ENCODE results near the gene PRRC2A. TPM values are rescaled to one million over a fixed set of nuclear protein-coding genes. Genes with fewer than 3 reads are reported as not detected.

Gene PRRC2A
- total RNA-seq, 1 donor from 2014 or later = 74.6 TPM

DNA sequence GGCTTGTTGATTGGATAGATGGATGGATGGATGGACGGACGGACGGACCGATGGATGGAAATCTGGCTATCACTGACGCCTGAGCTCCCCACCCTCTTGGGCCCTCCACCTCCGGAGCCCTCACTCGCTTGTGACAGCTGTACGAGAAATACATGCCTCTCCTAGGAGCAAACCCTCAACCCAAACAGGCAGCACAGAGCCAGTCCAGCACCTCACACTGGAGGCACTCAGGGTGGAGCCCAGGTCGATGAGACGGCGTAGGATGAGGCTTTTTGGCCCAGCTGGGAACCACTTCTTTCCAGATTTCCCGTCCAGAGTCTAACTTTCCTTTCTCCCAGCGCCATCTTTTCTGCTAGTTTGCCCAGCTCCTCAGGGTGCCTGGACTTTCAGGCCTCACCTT, 63.1 kb downstream of the PRRC2A start:
- no peak overlapping the region for H3K27ac ChIP-seq
- peaks cover 0 to 21% of the 10 kb centered on the region in 2 donors for H3K36me3 ChIP-seq
- no peak for TF ChIP-seq POLR2AphosphoS5 (IDR thresholded peaks at IDR 0.05; ENCODE audit: insufficient read depth in 1 of 2, low read depth in 1 of 2)
- no peaks in the 10 kb centered on the region for H3K27me3 ChIP-seq
- H3K9me3 ChIP-seq = no peaks in the 10 kb centered on the region
- intact Hi-C loops (cut with DNase I) = loop anchor here (5.0 to 10.0 kb wide), 2 partner anchors 51 to 149 kb away; partner anchors contain the start of gene CLIC1
- H3K4me3 ChIP-seq = no peak overlapping the region
- peaks cover 25% of the 10 kb centered on the region for H3K4me1 ChIP-seq
- no peak for DNase-seq (ENCODE audit: extremely low spot score in 2 of 2)

DNA sequence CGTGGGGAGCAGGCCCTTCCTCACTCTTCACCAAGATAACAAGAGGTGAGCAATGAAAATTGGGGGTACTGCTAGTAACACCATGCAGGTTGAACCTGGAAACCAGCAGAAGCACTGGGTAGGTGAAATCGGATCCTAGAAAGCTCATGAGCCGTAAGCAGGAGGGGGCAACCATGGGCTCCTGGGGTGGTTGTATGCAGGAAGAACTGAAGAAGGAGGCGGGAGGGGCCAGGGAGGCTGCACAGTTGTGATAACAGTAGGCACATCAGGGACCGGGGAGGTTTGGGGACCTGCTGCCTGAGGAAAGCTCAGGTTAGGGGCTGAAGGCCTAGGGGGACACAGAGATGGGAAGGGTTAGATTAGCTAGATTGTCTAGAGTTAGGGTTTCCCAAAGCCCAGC, 66.0 kb downstream of the PRRC2A start:
- DNase-seq (ENCODE audit: extremely low spot score in 2 of 2) = no peak
- no peak overlapping the region for H3K27ac ChIP-seq
- peaks cover 14% of the 10 kb centered on the region for H3K4me1 ChIP-seq
- H3K9me3 ChIP-seq = no peaks in the 10 kb centered on the region
- H3K27me3 ChIP-seq = no peaks in the 10 kb centered on the region
- intact Hi-C loops (cut with DNase I) = loop anchor here (10.0 kb wide), 1 partner anchor 48 kb away; the partner anchor contains the start of gene CLIC1
- H3K4me3 ChIP-seq = no peak overlapping the region
- peaks cover 0 to 48% of the 10 kb centered on the region in 2 donors for H3K36me3 ChIP-seq
- TF ChIP-seq POLR2AphosphoS5 (IDR thresholded peaks at IDR 0.05; ENCODE audit: insufficient read depth in 1 of 2, low read depth in 1 of 2) = no peak
- TF ChIP-seq POLR2A (IDR thresholded peaks at IDR 0.05) = no peak
- TF ChIP-seq, protein P1, sequence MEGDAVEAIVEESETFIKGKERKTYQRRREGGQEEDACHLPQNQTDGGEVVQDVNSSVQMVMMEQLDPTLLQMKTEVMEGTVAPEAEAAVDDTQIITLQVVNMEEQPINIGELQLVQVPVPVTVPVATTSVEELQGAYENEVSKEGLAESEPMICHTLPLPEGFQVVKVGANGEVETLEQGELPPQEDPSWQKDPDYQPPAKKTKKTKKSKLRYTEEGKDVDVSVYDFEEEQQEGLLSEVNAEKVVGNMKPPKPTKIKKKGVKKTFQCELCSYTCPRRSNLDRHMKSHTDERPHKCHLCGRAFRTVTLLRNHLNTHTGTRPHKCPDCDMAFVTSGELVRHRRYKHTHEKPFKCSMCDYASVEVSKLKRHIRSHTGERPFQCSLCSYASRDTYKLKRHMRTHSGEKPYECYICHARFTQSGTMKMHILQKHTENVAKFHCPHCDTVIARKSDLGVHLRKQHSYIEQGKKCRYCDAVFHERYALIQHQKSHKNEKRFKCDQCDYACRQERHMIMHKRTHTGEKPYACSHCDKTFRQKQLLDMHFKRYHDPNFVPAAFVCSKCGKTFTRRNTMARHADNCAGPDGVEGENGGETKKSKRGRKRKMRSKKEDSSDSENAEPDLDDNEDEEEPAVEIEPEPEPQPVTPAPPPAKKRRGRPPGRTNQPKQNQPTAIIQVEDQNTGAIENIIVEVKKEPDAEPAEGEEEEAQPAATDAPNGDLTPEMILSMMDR (IDR thresholded peaks at IDR 0.05) = no peak

DNA sequence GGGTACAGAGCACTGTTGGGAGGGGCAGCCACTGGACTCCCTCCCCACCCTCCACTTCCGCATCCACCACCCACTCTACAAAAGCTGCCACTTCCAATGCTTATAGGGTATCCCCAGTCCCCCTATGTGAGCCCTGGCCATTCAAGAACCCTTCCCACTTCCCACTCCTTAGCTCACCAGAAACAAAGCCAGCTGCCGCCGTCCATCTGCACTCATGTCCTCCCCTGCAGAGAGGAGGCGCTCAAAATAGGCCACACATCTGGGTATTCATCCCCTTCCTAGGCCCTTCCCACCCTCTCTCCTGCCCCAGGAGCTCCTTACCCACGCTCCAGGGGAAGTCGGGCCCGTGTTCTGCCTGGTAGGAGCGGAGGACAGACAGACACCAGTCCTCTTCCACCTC, 66.8 kb downstream of the PRRC2A start:
- peaks cover 9% of the 10 kb centered on the region for H3K4me1 ChIP-seq
- intact Hi-C loops (cut with DNase I) = loop anchor here (10.0 kb wide), 1 partner anchor 47 kb away; the partner anchor contains the start of gene CLIC1
- TF ChIP-seq POLR2AphosphoS5 (IDR thresholded peaks at IDR 0.05; ENCODE audit: insufficient read depth in 1 of 2, low read depth in 1 of 2) (no peak), POLR2A (IDR thresholded peaks at IDR 0.05) (no peak)
- TF ChIP-seq, protein P1 (IDR thresholded peaks at IDR 0.05) = no peak
- no peak for DNase-seq (ENCODE audit: extremely low spot score in 2 of 2)
- H3K36me3 ChIP-seq = peaks cover 0 to 56% of the 10 kb centered on the region in 2 donors
- H3K27ac ChIP-seq = no peak overlapping the region
- H3K9me3 ChIP-seq = no peaks in the 10 kb centered on the region
- no peak overlapping the region for H3K4me3 ChIP-seq
- H3K27me3 ChIP-seq = no peaks in the 10 kb centered on the region

Small RNAs within 50 kb of the gene (microRNA-seq; reads per million reads assigned to microRNA genes)
- not detected for gene MIR6832 (ENCODE audit: borderline number of aligned reads, borderline replicate concordance)

Small RNAs within 50 kb of the gene (small RNA-seq; reads per million reads assigned to genes)
- gene MIR6832 (not detected), gene RF00019 (not detected), gene SNORA38 (7.8 reads per million, percentile 91 among the genes with 10 or more reads in this experiment), gene UQCRHP1 (not detected)

Other genes starting within 250 kb of the PRRC2A start
- 19.9 TPM for gene MICA, start 217.1 kb upstream of the PRRC2A start, total RNA-seq
- gene MICB, start 122.6 kb upstream of the PRRC2A start, total RNA-seq = 3.2 TPM
- not detected for gene MCCD1, start 91.8 kb upstream of the PRRC2A start, total RNA-seq
- 299 TPM for gene DDX39B, start 78.7 kb upstream of the PRRC2A start, total RNA-seq
- 5.4 TPM for gene ATP6V1G2, start 74.1 kb upstream of the PRRC2A start, total RNA-seq
- gene NFKBIL1, start 73.1 kb upstream of the PRRC2A start, total RNA-seq = 14.2 TPM
- not detected for gene LTA, start 48.4 kb upstream of the PRRC2A start, total RNA-seq
- gene TNF, start 45.1 kb upstream of the PRRC2A start, total RNA-seq = not detected
- 5.4 TPM for gene LTB, start 38.3 kb upstream of the PRRC2A start, total RNA-seq
- gene LST1, start 34.4 kb upstream of the PRRC2A start, total RNA-seq = not detected
- gene NCR3, start 27.7 kb upstream of the PRRC2A start, total RNA-seq = not detected
- 25.0 TPM for gene AIF1, start 5.5 kb upstream of the PRRC2A start, total RNA-seq
- gene BAG6, start 31.9 kb downstream of the PRRC2A start, total RNA-seq = 139 TPM
- not detected for gene APOM, start 35.2 kb downstream of the PRRC2A start, total RNA-seq
- 15.2 TPM for gene C6orf47, start 40.1 kb downstream of the PRRC2A start, total RNA-seq
- 16.9 TPM for gene GPANK1, start 44.3 kb downstream of the PRRC2A start, total RNA-seq
- 219 TPM for gene CSNK2B, start 45.4 kb downstream of the PRRC2A start, total RNA-seq
- gene LY6G5B, start 49.3 kb downstream of the PRRC2A start, total RNA-seq = 7.4 TPM
- 1.7 TPM for gene LY6G5C, start 60.4 kb downstream of the PRRC2A start, total RNA-seq
- 53.0 TPM for gene ABHD16A, start 82.6 kb downstream of the PRRC2A start, total RNA-seq
- not detected for gene LY6G6F, start 86.2 kb downstream of the PRRC2A start, total RNA-seq
- gene LY6G6D, start 94.6 kb downstream of the PRRC2A start, total RNA-seq = not detected
- gene LY6G6C, start 101.0 kb downstream of the PRRC2A start, total RNA-seq = not detected
- not detected for gene MPIG6B, start 102.7 kb downstream of the PRRC2A start, total RNA-seq
- 108 TPM for gene DDAH2, start 108.6 kb downstream of the PRRC2A start, total RNA-seq
- 250 TPM for gene CLIC1, start 115.8 kb downstream of the PRRC2A start, total RNA-seq
- 11.0 TPM for gene MSH5, start 119.3 kb downstream of the PRRC2A start, total RNA-seq
- gene SAPCD1, start 141.9 kb downstream of the PRRC2A start, total RNA-seq = not detected
- 0.74 TPM for gene VWA7, start 156.6 kb downstream of the PRRC2A start, total RNA-seq
- gene VARS1, start 175.0 kb downstream of the PRRC2A start, total RNA-seq = 39.8 TPM
- 51.6 TPM for gene LSM2, start 186.3 kb downstream of the PRRC2A start, total RNA-seq
- gene HSPA1L, start 194.6 kb downstream of the PRRC2A start, total RNA-seq = 0.98 TPM
- 345 TPM for gene HSPA1A, start 194.8 kb downstream of the PRRC2A start, total RNA-seq
- gene HSPA1B, start 207.0 kb downstream of the PRRC2A start, total RNA-seq = 466 TPM
- gene NEU1, start 242.1 kb downstream of the PRRC2A start, total RNA-seq = 26.0 TPM